K562 (cell line): Measurements from ENCODE around the gene OGDH. TPM values are rescaled to one million over a fixed set of nuclear protein-coding genes. Genes with fewer than 3 reads are reported as not detected.

Source experiments
- E2F8 ChIP-seq: fragments of 450-650 bp; IDR thresholded peaks from 2 replicates; pipeline ENCODE4 v1.7.1; 2018; ENCODE audit warnings: mild to moderate bottlenecking, low read depth; ENCODE audit not compliant: partially characterized antibody
- GABPA ChIP-seq: fragments of 200-800 bp; sonication (Bioruptor generic); conservative IDR thresholded peaks from 2 replicates; pipeline ENCODE4 v1.6.1; 2016; ENCODE audit warnings: low read depth, missing genetic modification characterization, missing compliant biosample characterization
- KDM5B ChIP-seq: fragments of 200-600 bp; sonication (generic); IDR thresholded peaks from 2 replicates; pipeline ENCODE4 v1.6.1; 2012; ENCODE audit warnings: low read depth, mild to moderate bottlenecking, moderate library complexity, low read length, control low read depth, inconsistent platforms; ENCODE audit not compliant: insufficient replicate concordance
- PCBP1 ChIP-seq: fragments of 200-400 bp; formaldehyde crosslinking; IDR thresholded peaks from 2 replicates; pipeline ENCODE4 v1.6.1; 2018; ENCODE audit warnings: mild to moderate bottlenecking, low read depth, low read length; ENCODE audit not compliant: poor library complexity, severe bottlenecking
- PML ChIP-seq: IDR thresholded peaks from 2 replicates; pipeline ENCODE4 v1.6.1; 2012; ENCODE audit warnings: low read length, inconsistent platforms
- SIN3A ChIP-seq, 2 experiments: fragments of 150-350 bp in 1 of 2; IDR thresholded peaks; 2 replicates each; pipeline ENCODE4 v1.6.1; 2011 to 2016; ENCODE audit warnings: borderline replicate concordance in 2 of 2, low read depth in 2 of 2, low read length in 2 of 2, mild to moderate bottlenecking in 2 of 2, moderate library complexity in 2 of 2; ENCODE audit not compliant: control insufficient read depth in 1 of 2
- SIRT6 ChIP-seq: IDR thresholded peaks from one replicate; pipeline ENCODE4 v1.6.1; 2012; ENCODE audit warnings: low read depth, mild to moderate bottlenecking, control low read depth, inconsistent platforms, low read length, moderate library complexity
- TBP ChIP-seq: optimal IDR thresholded peaks from 2 replicates; pipeline ENCODE3; 2011; ENCODE audit warnings: low read depth, low read length, improper control_type of control experiment
- ZNF239 ChIP-seq: fragments of 250-450 bp; sonication (Bioruptor Pico); IDR thresholded peaks from 2 replicates; pipeline ENCODE4 v1.4.0; 2020; ENCODE audit warnings: mild to moderate bottlenecking
- ZNF511 ChIP-seq: sonication (generic); formaldehyde crosslinking; IDR thresholded peaks from 2 replicates; pipeline ENCODE4 v1.8.0; 2022; ENCODE audit warnings: mild to moderate bottlenecking, missing genetic modification reagents
- polyA plus RNA-seq, 8 experiments: library from polyadenylated mRNA; depleted of rRNA in 4 of 8; stranded (reverse) in 5 of 8; unstranded in 3 of 8; fragments of >200 nt; fragmentation: Nextera tagmentation in 2 of 8; fragmentation: Illumina TruSeq in 1 of 8; extraction: Ambion mirVana in 2 of 8; extraction: Trizol in 1 of 8; gene quantifications; 2 replicates each; pipeline versions ENCODE4 v1.2.1 to v1.2.3, GENCODE V29; 2011 to 2014; ENCODE audit warnings: inconsistent platforms in 1 of 8, missing spikeins in 1 of 8
- total RNA-seq, 7 experiments: library from RNA; depleted of rRNA in 6 of 7; stranded (reverse); fragments of >200 nt in 6 of 7; fragmentation: Illumina TruSeq in 2 of 7; extraction: Trizol in 2 of 7; gene quantifications; 2 replicates each; pipeline versions ENCODE4 v1.2.1 to v1.2.3, GENCODE V29; 2011 to 2021; ENCODE audit warnings: low replicate concordance in 1 of 7
- TF ChIP-seq, protein P1 (sequence below): conservative IDR thresholded peaks from 2 replicates; pipeline ENCODE4 v1.6.1; 2011; ENCODE audit warnings: low read depth, mild to moderate bottlenecking, low read length; ENCODE audit not compliant: control insufficient read depth
- TF ChIP-seq, protein P2 (sequence below): sonication (generic); formaldehyde crosslinking; IDR thresholded peaks from 2 replicates; pipeline ENCODE4 v1.8.0; 2023; ENCODE audit warnings: mild to moderate bottlenecking, missing genetic modification reagents
- TF ChIP-seq, protein P3 (sequence below): sonication (generic); formaldehyde crosslinking; IDR thresholded peaks from 2 replicates; pipeline ENCODE4 v1.8.1; 2023; ENCODE audit warnings: mild to moderate bottlenecking, missing genetic modification reagents

The OGDH gene
- total and polyA plus RNA-seq, 9 of the 15 experiments (the other 6 are each of a cell fraction or from before 2014, with no cell fraction given) = 3.1 to 80.3 (median 23.5) TPM

DNA sequence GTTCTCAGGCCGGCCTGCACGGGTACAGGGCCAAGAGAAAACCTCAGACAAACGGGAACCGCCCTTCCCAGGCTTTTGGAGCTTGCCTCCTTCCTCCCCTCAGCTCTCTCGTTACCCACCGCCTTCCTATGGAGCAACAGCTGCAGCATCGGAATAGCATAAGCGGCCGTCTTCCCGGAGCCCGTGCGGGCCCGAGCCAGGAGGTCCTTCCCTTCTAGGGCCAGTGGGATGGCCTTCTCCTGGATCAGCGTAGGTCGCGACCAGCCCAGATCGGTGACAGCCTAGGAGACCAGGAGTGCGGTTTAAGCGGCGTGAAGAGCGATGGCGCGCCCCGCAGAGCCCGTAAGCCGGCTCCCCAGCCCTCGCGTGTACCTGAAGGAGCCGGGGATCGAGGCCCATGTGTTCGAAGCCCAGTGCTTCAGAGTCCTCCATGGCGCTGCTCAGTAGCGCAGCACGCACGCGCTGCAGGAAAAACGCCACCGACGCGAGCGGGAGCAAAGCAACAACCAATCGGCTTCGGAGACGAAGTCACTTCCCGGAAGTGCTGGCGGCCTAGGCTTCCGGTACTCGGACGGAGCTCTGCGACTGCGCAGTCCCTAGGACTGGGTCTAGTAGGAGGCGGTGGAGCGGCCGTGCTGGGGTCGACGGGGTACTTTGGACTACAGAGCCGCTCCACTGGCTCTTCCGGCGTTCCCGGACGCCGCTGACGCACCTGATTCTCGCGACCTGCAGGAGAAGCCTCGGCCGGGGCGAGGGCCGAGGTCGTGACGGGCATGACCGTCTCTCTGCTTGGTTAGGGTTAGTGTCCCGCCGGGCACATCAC lies 32.8 kb upstream of the OGDH start, which contains the start of gene DDX56 (continued):
- peak; percentile 83 to 91; a peak in 2 of 4 replicates for TF ChIP-seq SIN3A (IDR thresholded peaks at IDR 0.05; ENCODE audit: borderline replicate concordance in 2 of 2, control insufficient read depth in 1 of 2, low read depth in 2 of 2, low read length in 2 of 2)
- TF ChIP-seq, protein P1, sequence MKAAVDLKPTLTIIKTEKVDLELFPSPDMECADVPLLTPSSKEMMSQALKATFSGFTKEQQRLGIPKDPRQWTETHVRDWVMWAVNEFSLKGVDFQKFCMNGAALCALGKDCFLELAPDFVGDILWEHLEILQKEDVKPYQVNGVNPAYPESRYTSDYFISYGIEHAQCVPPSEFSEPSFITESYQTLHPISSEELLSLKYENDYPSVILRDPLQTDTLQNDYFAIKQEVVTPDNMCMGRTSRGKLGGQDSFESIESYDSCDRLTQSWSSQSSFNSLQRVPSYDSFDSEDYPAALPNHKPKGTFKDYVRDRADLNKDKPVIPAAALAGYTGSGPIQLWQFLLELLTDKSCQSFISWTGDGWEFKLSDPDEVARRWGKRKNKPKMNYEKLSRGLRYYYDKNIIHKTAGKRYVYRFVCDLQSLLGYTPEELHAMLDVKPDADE = peak; percentile 71; the same call in 1 of the 2 replicates
- no peak for TF ChIP-seq SIRT6
- TF ChIP-seq, protein P2, sequence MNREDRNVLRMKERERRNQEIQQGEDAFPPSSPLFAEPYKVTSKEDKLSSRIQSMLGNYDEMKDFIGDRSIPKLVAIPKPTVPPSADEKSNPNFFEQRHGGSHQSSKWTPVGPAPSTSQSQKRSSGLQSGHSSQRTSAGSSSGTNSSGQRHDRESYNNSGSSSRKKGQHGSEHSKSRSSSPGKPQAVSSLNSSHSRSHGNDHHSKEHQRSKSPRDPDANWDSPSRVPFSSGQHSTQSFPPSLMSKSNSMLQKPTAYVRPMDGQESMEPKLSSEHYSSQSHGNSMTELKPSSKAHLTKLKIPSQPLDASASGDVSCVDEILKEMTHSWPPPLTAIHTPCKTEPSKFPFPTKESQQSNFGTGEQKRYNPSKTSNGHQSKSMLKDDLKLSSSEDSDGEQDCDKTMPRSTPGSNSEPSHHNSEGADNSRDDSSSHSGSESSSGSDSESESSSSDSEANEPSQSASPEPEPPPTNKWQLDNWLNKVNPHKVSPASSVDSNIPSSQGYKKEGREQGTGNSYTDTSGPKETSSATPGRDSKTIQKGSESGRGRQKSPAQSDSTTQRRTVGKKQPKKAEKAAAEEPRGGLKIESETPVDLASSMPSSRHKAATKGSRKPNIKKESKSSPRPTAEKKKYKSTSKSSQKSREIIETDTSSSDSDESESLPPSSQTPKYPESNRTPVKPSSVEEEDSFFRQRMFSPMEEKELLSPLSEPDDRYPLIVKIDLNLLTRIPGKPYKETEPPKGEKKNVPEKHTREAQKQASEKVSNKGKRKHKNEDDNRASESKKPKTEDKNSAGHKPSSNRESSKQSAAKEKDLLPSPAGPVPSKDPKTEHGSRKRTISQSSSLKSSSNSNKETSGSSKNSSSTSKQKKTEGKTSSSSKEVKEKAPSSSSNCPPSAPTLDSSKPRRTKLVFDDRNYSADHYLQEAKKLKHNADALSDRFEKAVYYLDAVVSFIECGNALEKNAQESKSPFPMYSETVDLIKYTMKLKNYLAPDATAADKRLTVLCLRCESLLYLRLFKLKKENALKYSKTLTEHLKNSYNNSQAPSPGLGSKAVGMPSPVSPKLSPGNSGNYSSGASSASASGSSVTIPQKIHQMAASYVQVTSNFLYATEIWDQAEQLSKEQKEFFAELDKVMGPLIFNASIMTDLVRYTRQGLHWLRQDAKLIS (CRISPR knock-in tag) = peak; percentile 79
- peak; percentile 91; the same call in 1 of the 2 replicates for TF ChIP-seq ZNF511
- TF ChIP-seq PML = peak; percentile 73
- no peak for TF ChIP-seq ZNF239 (CRISPR knock-in tag)
- peak; percentile 96 for TF ChIP-seq GABPA (tag)
- TF ChIP-seq, protein P3, sequence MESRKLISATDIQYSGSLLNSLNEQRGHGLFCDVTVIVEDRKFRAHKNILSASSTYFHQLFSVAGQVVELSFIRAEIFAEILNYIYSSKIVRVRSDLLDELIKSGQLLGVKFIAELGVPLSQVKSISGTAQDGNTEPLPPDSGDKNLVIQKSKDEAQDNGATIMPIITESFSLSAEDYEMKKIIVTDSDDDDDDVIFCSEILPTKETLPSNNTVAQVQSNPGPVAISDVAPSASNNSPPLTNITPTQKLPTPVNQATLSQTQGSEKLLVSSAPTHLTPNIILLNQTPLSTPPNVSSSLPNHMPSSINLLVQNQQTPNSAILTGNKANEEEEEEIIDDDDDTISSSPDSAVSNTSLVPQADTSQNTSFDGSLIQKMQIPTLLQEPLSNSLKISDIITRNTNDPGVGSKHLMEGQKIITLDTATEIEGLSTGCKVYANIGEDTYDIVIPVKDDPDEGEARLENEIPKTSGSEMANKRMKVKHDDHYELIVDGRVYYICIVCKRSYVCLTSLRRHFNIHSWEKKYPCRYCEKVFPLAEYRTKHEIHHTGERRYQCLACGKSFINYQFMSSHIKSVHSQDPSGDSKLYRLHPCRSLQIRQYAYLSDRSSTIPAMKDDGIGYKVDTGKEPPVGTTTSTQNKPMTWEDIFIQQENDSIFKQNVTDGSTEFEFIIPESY (CRISPR knock-in tag) = peak; percentile 7; the same call in 1 of the 2 replicates
- TF ChIP-seq KDM5B = peak; percentile 90
- peak; percentile 91 for TF ChIP-seq E2F8
- peak; percentile 58 for TF ChIP-seq PCBP1
- TF ChIP-seq TBP = peak; percentile 74
